GM15510 (cell line): ENCODE measurements around the gene VAV2.

Source experiments
- POLR2A ChIP-seq: IDR thresholded peaks from 3 replicates; pipeline ENCODE4 v1.6.1; 2011; ENCODE audit warnings: borderline replicate concordance; ENCODE audit not compliant: insufficient read length; ENCODE audit errors: extremely low read depth

Gene VAV2

DNA sequence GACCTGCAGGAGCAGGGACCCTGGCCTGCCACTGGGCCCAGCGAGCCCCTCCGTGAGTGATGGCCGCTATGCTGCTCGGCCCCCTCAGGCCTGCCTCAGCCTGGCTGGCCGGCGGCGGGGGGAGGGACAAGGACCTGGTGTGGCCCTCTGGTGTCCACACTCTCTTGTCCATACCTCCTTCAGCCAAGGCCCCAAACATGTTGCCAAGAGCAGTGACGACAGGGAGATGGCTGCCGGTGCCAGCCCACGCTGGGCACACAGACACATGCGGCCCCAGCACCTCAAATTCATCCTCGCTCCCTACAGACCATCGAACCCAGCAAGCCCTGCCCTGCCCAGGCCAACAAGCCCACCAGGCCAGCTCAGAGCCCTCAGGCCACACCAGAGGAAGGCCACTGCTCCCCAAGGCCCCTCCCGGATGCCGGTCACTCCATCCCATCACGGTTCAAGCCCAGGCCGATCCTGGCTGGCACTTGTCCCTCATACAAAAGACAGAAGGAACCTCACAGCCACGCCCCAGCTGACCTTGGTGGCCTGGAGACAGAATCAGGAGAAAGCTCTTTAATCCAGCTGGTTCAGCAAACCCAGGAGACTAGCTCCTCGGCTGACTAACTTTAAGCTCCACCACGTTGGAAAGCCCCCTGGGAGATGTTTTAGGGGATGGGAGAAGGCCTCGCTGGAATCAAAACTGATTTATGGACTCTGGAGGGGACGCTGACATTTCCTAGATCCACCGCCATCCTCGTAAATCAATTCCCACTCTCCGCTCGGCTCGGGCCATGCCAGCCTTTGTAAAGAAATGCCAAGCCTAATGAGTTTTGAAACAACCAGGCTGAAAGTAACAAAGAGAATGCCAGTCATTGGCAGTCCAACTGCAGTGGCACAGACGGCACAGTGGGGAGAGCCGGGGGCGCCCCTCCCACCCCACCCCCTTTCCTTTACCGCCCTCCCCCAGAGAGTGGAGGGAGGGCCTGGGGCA lies 84.9 kb downstream of the VAV2 start:
- TF ChIP-seq POLR2A, result no peak

DNA sequence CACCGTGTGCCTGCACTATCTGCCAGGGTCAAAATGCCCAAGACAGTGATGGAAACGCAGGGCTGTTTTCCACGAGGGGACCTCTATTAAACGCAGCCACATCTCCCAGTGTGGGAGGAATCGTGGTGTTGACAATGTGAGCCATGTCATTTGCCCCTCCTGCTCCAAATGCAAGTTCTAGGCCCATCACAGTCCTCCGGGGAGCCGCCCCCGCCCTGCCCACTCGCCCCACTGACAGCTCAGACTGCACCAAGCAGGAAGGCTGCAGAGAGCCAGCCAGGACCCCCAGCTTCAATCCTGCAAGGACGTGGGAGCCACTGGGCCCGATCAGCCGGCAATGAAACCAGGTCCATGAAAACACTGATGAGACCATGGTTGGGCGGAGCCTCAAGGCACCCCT lies 85.9 kb downstream of the VAV2 start:
- no peak for TF ChIP-seq POLR2A

DNA sequence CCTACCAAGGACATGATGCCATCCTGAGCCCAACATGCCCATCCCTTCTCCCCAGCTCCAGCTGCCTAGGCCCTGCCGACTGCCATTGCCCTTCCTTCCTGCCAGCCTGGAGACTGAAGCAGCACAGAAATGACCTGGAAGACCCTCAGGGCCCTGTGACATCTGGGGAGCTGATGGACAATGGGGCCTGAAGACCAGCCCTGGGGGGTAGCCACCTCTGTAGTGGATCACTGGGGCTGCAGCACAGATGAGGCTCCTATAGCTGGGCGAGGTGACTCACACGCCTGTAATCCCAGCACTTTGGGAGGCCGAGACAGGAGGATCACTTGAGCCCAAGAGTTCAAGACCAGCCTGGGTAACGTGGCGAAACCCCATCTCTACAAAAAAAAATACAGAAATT lies 86.6 kb downstream of the VAV2 start:
- TF ChIP-seq POLR2A, result no peak

DNA sequence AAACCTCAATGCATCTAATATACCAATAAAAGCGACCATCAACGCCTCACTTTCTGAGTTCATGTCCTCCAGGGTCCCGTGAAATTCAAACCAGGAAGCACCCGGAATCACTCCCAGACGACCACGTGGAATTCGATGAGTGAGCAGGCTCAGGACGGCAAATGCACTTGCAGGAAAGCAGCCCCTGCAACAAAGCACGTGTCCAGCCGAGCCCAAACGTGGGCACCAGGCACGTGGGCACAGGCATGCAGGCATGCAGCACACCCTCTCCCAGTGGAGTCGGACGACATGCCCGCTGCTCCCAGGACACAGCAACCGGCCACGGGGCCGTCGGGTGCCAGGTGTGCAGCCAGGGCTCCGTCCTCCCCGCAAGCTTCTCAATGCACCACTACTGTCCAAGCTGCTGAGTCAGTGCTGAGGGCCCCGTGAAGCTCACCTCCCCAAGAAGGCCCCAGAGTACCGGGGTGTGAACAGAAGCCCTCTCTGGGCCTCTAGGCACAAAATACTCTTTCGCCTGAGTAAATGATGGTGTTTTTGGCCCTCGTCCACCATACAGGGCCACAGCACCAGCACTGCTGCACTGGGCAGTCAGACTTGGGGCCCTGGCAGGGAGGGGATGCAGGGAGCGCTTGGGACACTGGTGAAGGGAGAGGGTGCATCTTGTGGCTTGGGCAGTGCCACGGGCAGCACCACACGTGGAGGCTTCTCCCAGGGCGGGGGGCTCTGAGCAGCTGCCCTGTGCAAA lies 87.6 kb downstream of the VAV2 start:
- TF ChIP-seq POLR2A, result no peak

DNA sequence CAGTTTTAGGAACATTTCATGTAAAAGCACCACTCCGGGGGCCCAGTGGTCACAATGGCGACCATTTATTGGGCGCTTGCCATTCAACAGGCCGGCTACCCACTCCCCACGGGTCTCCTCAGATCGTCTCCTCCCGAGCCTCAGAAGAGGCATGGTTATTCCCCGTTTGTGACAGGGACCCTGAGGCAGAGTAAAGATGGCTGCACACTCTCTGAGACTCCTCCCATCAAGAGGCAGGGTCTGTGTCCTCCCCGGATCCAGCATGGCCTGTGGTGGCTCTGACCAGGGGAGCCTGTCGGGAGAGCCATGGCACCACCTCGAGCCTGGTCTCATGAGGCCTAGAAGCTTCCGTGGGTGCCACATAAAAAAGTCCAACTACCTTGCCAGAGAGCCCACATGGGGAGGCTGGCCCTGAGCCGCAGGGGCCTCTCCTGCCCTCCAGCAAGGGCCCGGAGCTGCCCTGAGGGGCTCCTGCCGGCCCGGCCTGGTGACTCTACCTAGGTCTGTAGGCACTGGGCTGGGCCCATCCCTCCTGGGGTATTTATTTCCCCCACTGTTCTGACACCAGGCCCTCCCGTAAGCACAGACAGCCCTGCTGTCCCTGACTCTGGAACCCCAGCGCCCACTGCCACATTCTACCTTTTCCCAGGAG lies 90.8 kb downstream of the VAV2 start:
- TF ChIP-seq POLR2A, result no peak

DNA sequence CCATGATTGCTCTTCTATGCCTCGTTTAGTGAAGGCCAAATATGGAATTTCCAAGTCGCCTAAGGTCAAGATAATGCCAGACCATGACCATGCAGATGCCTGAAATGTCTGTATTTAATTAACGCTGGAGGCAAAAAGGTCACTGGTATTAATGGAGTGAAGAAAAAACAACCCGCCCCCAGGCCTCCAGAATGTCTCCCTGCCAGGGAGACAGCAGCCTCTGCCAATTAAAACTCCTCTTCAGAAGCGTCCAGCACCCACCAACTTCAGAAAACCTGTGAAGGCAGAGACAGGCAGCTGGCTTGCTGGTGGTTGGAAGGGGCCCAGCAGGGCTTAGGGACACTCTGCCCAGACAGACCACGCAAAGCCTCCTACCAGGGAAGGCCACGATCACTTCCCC lies 94.4 kb downstream of the VAV2 start:
- no peak for TF ChIP-seq POLR2A

DNA sequence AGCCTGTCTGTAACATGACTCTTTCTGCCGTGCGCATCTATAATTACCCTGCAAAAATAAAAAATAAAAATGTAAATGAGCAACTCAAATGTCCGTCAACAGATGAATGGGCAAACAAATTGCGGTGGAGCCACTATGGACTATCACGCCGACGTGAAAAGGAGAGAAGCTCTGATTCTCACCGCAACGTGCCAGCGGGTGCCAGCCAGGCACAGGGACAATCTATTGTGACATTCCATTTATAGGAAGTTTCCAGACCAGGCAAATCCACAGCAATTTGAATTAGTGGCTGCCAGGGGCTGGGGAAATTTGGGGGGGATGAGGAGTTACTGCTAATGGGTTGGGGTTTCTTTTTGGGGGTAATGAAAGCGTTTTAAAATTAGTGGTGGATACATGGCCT lies 96.8 kb downstream of the VAV2 start:
- TF ChIP-seq POLR2A, result no peak

DNA sequence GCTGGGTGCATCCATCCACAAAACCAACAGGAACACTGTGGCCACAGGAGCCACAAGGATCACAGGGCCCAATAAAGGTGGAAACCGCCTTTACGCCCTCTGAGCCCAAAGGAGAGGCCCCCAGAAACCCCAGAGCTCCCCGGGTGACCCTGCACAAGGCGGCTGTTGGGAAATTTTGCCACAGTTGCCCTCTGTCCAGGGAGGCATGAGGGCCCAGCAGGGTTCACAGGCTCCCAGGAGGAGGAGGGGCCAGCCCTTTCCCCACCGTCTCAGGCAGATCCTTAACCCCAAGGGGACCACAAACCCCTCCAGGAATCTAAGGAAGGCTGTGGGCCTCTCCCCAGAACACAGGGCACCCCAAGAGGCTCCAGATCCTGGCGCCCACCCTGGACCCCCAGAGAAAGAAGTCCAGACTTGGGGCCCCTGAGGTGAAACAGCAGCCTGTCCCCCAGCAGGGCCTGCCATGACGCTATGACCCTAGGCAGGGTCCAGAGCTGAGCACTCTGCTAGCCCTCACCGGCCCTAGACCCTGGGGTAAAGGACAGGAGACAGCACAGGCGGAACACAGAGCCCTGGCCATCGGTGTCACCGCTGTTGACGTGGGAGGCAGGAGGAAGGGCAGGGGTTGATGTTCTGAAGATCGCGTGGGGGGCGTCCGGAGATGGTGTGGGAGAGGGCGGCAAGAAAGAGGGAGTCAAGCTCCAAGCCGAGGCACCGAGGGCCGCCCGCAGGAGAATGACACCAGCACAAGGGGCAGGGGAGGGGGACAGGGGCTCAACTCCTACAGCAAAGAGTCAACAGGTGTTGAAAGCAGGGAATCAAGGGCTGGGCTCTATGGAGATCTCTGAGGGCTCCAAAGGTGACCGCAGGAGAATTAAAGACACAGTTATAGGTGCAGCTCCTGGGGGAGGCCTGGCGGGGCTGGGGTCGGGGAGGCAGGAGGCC lies 97.5 kb downstream of the VAV2 start:
- TF ChIP-seq POLR2A, result no peak

DNA sequence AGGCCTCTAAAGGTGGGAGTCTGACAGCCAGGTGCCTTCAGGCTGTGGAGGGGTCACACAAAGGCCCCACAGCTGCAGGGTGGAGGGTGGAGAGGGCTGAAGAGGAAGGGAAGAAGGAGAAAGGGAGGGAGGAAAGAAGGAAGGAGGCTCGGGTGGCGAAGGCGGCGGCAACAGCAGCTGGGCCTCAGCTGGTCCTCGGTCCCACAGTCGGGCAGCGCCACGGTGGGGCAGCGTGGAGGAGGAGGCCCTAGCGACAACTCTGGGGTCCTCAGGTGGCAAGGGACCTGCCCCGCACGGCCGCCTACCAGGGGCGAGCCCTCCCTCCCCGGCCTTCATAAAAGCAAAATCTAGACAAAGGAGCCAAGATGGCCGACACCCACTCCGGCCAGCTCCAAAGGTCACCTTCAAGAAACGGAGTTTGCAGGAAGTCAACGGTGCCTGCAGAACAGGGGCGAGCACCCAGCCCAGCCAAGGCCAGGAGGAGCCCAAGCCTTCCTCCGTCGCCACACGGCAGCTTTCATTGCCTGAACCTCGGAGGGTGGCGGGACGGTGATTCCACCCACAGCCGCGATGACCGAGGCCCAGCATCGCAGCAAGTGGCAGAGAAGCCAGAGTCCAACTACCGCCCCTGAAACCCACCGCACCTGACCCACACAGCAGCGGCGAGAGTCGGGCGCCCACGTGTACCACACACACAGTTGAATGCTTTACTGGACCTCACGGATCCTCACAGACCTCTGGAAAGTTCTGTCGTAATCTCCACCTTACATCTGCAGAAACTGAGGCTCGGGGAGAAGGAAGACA lies 98.7 kb downstream of the VAV2 start:
- TF ChIP-seq POLR2A, result no peak

DNA sequence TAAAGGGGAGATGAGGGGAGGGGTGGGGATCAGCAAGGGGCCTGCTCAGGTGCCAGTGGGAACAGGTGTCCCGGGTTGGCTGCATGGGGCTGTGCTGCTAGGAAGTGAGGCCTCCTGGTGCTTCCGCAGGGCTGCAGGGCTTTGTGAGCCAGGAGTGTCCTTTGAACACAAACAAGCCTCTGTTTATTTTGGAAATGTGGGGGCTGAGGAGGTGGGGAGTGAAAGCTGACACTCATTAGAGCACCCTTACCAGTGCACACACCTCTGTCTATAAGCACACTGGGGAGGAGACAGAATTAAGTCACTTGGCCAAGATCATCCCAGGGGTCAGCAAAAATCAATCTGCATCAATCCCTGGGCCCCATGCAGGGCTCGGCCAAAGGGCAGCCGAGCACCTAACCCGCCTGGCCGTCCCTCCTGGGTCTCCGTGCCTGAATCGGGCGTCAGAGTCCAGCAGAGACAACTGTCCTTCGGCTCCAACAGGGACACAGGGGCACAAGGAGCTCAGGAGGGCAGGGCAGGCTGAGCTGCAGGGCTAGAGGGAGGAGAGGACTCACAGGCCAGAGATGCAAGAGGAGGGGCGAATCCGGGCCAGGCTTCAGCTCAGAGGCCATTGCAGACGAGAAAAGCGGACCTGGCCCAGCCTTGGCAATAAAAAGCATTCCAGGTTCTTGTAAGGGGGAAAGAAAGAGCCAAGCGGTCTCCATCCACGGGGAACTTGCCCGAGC lies 99.8 kb downstream of the VAV2 start:
- TF ChIP-seq POLR2A, result no peak

DNA sequence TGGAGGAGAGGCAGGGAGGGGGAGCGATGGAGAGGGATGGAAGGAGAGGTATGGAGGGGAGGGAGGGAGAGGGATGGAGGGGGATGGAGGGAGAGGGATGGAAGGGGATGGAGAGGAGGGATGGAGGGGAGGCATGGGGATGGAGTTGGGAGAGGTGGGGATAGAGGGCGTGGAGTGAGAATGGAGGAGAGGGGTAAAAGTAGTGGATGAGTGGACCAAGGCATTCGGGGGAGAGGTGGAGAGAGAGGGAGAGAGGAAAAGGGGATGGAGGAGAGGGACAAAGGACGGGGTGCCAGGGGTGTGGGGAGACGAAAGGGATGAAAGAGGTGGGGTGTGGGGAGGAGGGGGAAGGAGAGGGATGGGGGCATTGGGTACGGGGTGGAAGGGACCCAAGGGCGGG lies 100.4 kb downstream of the VAV2 start:
- TF ChIP-seq POLR2A, result no peak

DNA sequence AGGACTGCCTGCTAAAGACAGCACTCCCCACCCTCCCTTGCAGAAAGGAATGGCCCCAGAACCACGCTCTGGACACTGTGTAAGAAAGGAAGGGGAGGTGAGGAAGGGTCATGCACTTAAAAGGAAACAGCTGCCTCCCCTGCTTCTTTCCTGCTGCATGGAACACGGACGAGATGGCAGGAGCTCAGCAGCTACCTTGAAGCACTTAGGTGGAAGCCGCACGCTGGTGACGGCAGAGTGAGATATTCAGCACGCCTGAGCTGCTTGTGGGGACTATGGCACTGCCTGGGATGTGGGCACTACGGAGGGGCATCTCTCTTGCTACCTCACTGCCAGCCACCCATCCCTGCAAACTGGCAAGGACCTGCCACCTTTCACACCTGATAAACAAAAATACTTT lies 101.5 kb downstream of the VAV2 start:
- no peak for TF ChIP-seq POLR2A
